Endothelial cell of umbilical vein (primary cell): ENCODE results near the gene PLA2R1. TPM values are rescaled to one million over a fixed set of nuclear protein-coding genes. Genes with fewer than 3 reads are reported as not detected.

Experiments used
- BruUV-seq: library from RNA; stranded (reverse); fragments of 400-500 nt; replicated peaks from 2 replicates; lab custom pipeline; 2021; lab: Mats Ljungman, UMichigan
- CTCF ChIA-PET: fragments of 300-600, 350-600 bp; sonication (Branson Sonifier 250); formaldehyde crosslinking; loops from one replicate; lab custom pipeline; 2021; ENCODE audit warnings: antibody characterized with exemption, inconsistent platforms; lab: Charles Lee
- POLR2A ChIA-PET: fragments of 300-600, 350-600 bp; sonication (Branson Sonifier 250); formaldehyde crosslinking; loops from one replicate; lab custom pipeline; 2021; ENCODE audit warnings: antibody characterized with exemption, inconsistent platforms; lab: Charles Lee
- DNase-seq: peaks from one replicate; pipeline ENCODE4 v3.0.0-alpha.2; 2011; ENCODE audit warnings: low read depth, low spot score
- FAIRE-seq: peaks from 2 replicates; lab custom pipeline; 2011; peaks lifted over from hg19 to GRCh38; lab: Jason Lieb, UNC
- H2AFZ ChIP-seq: 2 replicates; pipeline ENCODE4 v1.6.0; 2012; ENCODE audit warnings: low read depth, low read length, control low read depth, inconsistent platforms
- H3K27ac ChIP-seq: 2 replicates; pipeline ENCODE4 v1.5.1; 2011; ENCODE audit warnings: low read depth, mild to moderate bottlenecking, control low read depth, low read length, moderate library complexity; ENCODE audit not compliant: insufficient read depth
- H3K27me3 ChIP-seq, 2 experiments: 2 replicates each; pipeline versions ENCODE4 v1.6.0 to v1.6.1; 2011; ENCODE audit warnings: low read length in 2 of 2, mixed read lengths in 1 of 2; ENCODE audit not compliant: control insufficient read depth in 2 of 2, insufficient read depth in 2 of 2
- H3K36me3 ChIP-seq, 2 experiments: 2 replicates in 1 of 2; 3 replicates in 1 of 2; pipeline ENCODE4 v1.5.1; 2011; ENCODE audit warnings: low read length in 2 of 2, mild to moderate bottlenecking in 1 of 2, moderate library complexity in 1 of 2; ENCODE audit not compliant: control insufficient read depth in 2 of 2, insufficient read depth in 2 of 2; ENCODE audit errors: extremely low read depth in 1 of 2
- H3K4me1 ChIP-seq: 3 replicates; pipeline ENCODE4 v1.5.1; 2011; ENCODE audit warnings: mild to moderate bottlenecking, low read length; ENCODE audit not compliant: control insufficient read depth, insufficient read depth; ENCODE audit errors: extremely low read depth
- H3K4me2 ChIP-seq: 2 replicates; pipeline ENCODE4 v1.6.1; 2011; ENCODE audit warnings: low read length, control low read depth, mixed read lengths; ENCODE audit not compliant: insufficient read depth
- H3K4me3 ChIP-seq, 3 experiments: fragments of 200-600 bp in 1 of 3; sonication (generic), shearing (Covaris generic) in 1 of 3; replicated peaks in 1 of 3; 2 replicates each; pipeline ENCODE4 v1.5.1; 2011 to 2016; ENCODE audit warnings: control low read depth in 3 of 3, low read length in 3 of 3, mild to moderate bottlenecking in 2 of 3, inconsistent platforms in 1 of 3, low read depth in 1 of 3, moderate library complexity in 1 of 3; ENCODE audit not compliant: insufficient read depth in 1 of 3
- H3K79me2 ChIP-seq: 2 replicates; pipeline ENCODE4 v1.6.0; 2012; ENCODE audit warnings: low read length, inconsistent platforms; ENCODE audit not compliant: control insufficient read depth, insufficient read depth
- H3K9ac ChIP-seq: replicated peaks from 2 replicates; pipeline ENCODE3; 2011; ENCODE audit warnings: low read length, control low read depth; ENCODE audit not compliant: insufficient read depth; ENCODE audit errors: extremely low read depth
- H3K9me1 ChIP-seq: replicated peaks from 3 replicates; pipeline ENCODE4 v1.6.0; 2011; ENCODE audit warnings: mild to moderate bottlenecking, low read length; ENCODE audit not compliant: control insufficient read depth, insufficient read depth; ENCODE audit errors: extremely low read depth
- H3K9me3 ChIP-seq: replicated peaks from 2 replicates; pipeline ENCODE4 v1.5.1; 2012; ENCODE audit warnings: low read length, inconsistent platforms; ENCODE audit not compliant: control insufficient read depth, insufficient read depth
- H4K20me1 ChIP-seq: replicated peaks from 2 replicates; pipeline ENCODE3; 2011; ENCODE audit warnings: mild to moderate bottlenecking, low read length; ENCODE audit not compliant: control insufficient read depth, insufficient read depth; ENCODE audit errors: extremely low read depth
- EZH2 ChIP-seq: IDR thresholded peaks from 2 replicates; pipeline ENCODE4 v1.6.1; 2012; ENCODE audit warnings: borderline replicate concordance, low read depth, mild to moderate bottlenecking, moderate library complexity, low read length, inconsistent platforms; ENCODE audit not compliant: severe bottlenecking
- FOS ChIP-seq: IDR thresholded peaks from 2 replicates; pipeline ENCODE4 v1.6.1; 2011; ENCODE audit warnings: mild to moderate bottlenecking, low read length, moderate library complexity, borderline replicate concordance; ENCODE audit not compliant: insufficient read depth
- GATA2 ChIP-seq: IDR thresholded peaks from 2 replicates; pipeline ENCODE4 v1.7.0; 2011; ENCODE audit warnings: low read depth, mild to moderate bottlenecking, moderate library complexity, mixed read lengths, low read length; ENCODE audit not compliant: insufficient read length, insufficient read depth
- JUN ChIP-seq: IDR thresholded peaks from 2 replicates; pipeline ENCODE4 v1.6.1; 2011; ENCODE audit warnings: borderline replicate concordance, low read depth; ENCODE audit not compliant: insufficient read length, insufficient read depth
- MYC ChIP-seq: IDR thresholded peaks from one replicate; pipeline ENCODE4 v1.6.1; 2011; ENCODE audit warnings: mild to moderate bottlenecking, low read depth, low read length
- POLR2A ChIP-seq: IDR thresholded peaks from 2 replicates; pipeline ENCODE4 v1.6.1; 2012; ENCODE audit warnings: low read depth, mild to moderate bottlenecking, control low read depth, low read length
- POLR2AphosphoS5 ChIP-seq: IDR thresholded peaks from 2 replicates; pipeline ENCODE4 v1.6.1; 2012; ENCODE audit warnings: low read depth, mild to moderate bottlenecking, control low read depth, low read length, moderate library complexity; ENCODE audit not compliant: insufficient read depth
- dilution Hi-C: fragments of 300-500 bp; cut with MboI; formaldehyde crosslinking; loops from one replicate; pipeline ENCODE4 v1.15.0; 2019; ENCODE audit warnings: low sequenced_read_pairs; ENCODE audit not compliant: extremely low pct_ligation_motif_present
- intact Hi-C: fragments of 100-400 bp; cut with micrococcal nuclease; formaldehyde crosslinking; loops from one replicate; pipeline ENCODE4 v1.10.0; 2022
- polyA plus RNA-seq, 4 experiments: library from polyadenylated mRNA; depleted of rRNA in 3 of 4; stranded (reverse) in 3 of 4; unstranded in 1 of 4; fragments of >200 nt; gene quantifications; 2 replicates each; pipeline versions ENCODE4 v1.2.1 to v1.2.3, GENCODE V29; 2011 to 2012; ENCODE audit warnings: missing spikeins in 1 of 4
- total RNA-seq: library from RNA; stranded (reverse); gene quantifications from 2 replicates; pipeline ENCODE4 v1.2.3, GENCODE V29; 2021
- TF ChIP-seq, protein P1 (sequence below): IDR thresholded peaks from 2 replicates; pipeline ENCODE4 v1.6.1; 2011; ENCODE audit not compliant: insufficient read depth, insufficient read length
- TF ChIP-seq, protein P2 (sequence below), 2 donors: IDR thresholded peaks; 1 replicate in 1 of 2; 2 replicates in 1 of 2; pipeline ENCODE4 v1.5.1; 2011; ENCODE audit warnings: low read length in 2 of 2, mild to moderate bottlenecking in 2 of 2, moderate library complexity in 2 of 2, control low read depth in 1 of 2, inconsistent platforms in 1 of 2, low read depth in 1 of 2; ENCODE audit not compliant: insufficient read depth in 1 of 2; ENCODE audit errors: extremely low read depth in 1 of 2

The PLA2R1 gene
- total and polyA plus RNA-seq, 2 donors (not counting 3 experiments of a cell fraction or from before 2014, with no cell fraction given), result 6.9 to 14.4 TPM

DNA sequence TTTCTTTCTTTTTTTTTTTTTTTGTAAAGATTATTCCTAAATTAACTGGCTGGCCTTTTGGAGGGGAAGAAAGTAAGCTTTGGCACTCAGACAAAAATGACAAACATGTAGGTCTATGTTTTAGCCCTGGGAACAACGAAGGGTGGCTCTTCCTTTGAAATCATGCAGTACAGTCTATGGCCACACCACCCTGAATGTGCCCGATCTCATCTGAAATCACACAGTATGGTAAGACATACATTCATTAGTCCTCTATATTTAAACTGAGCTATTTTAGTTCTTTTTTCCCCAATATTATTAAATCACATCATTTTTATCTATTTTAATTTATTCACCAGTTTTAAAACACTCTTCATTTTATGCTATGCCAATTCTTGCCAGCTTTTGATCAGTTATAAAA, 48.2 kb downstream of the PLA2R1 start:
- Histone ChIP-seq H4K20me1 (no peaks in the 10 kb centered on the region), H3K4me1 (no peaks in the 10 kb centered on the region), H3K36me3 (peaks cover 0 to 4% of the 10 kb centered on the region in 2 experiments), H3K9me3 (no peaks in the 10 kb centered on the region), H3K27ac (no peak overlapping the region), H3K4me2 (no peak overlapping the region), H3K9ac (no peak overlapping the region), H3K27me3 (no peaks in the 10 kb centered on the region), H3K79me2 (no peaks in the 10 kb centered on the region), H3K9me1 (no peaks in the 10 kb centered on the region), H3K4me3 (no peak overlapping the region), H2AFZ (no peak overlapping the region)
- intact Hi-C loops (no loop called here), dilution Hi-C loops (no loop called here)
- DNase-seq, result no peak
- TF ChIP-seq, protein P1, sequence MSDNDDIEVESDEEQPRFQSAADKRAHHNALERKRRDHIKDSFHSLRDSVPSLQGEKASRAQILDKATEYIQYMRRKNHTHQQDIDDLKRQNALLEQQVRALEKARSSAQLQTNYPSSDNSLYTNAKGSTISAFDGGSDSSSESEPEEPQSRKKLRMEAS, result no peak
- TF ChIP-seq GATA2 (no peak), MYC (no peak), FOS (no peak), JUN (no peak), POLR2A (no peak), EZH2 (no peak), POLR2AphosphoS5 (no peak)
- TF ChIP-seq, protein P2, sequence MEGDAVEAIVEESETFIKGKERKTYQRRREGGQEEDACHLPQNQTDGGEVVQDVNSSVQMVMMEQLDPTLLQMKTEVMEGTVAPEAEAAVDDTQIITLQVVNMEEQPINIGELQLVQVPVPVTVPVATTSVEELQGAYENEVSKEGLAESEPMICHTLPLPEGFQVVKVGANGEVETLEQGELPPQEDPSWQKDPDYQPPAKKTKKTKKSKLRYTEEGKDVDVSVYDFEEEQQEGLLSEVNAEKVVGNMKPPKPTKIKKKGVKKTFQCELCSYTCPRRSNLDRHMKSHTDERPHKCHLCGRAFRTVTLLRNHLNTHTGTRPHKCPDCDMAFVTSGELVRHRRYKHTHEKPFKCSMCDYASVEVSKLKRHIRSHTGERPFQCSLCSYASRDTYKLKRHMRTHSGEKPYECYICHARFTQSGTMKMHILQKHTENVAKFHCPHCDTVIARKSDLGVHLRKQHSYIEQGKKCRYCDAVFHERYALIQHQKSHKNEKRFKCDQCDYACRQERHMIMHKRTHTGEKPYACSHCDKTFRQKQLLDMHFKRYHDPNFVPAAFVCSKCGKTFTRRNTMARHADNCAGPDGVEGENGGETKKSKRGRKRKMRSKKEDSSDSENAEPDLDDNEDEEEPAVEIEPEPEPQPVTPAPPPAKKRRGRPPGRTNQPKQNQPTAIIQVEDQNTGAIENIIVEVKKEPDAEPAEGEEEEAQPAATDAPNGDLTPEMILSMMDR (IDR thresholded peaks at IDR 0.05; ENCODE audit: extremely low read depth in 1 of 2, insufficient read depth in 1 of 2, low read depth in 1 of 2, low read length in 2 of 2), result no peak
- POLR2A ChIA-PET, result no interaction called here
- CTCF ChIA-PET, result interaction anchor here (1.1 to 1.5 kb wide), 2 partner anchors 10 to 31 kb away, joined by 4 to 6 read pairs; no protein-coding TSS in a partner anchor
- BruUV-seq, result no TSS peak
- FAIRE-seq, result no peak
